Endothelial cell of umbilical vein (primary cell): ENCODE data around the gene LSM11. TPM values are rescaled to one million over a fixed set of nuclear protein-coding genes. Genes with fewer than 3 reads are reported as not detected.

Experiments used
- BruUV-seq: library from RNA; stranded (reverse); fragments of 400-500 nt; replicated peaks from 2 replicates; lab custom pipeline; 2021; lab: Mats Ljungman, UMichigan
- CTCF ChIA-PET: fragments of 300-600, 350-600 bp; sonication (Branson Sonifier 250); formaldehyde crosslinking; loops from one replicate; lab custom pipeline; 2021; ENCODE audit warnings: antibody characterized with exemption, inconsistent platforms; lab: Charles Lee
- POLR2A ChIA-PET: fragments of 300-600, 350-600 bp; sonication (Branson Sonifier 250); formaldehyde crosslinking; loops from one replicate; lab custom pipeline; 2021; ENCODE audit warnings: antibody characterized with exemption, inconsistent platforms; lab: Charles Lee
- DNase-seq: peaks from one replicate; pipeline ENCODE4 v3.0.0-alpha.2; 2011; ENCODE audit warnings: low read depth, low spot score
- FAIRE-seq: peaks from 2 replicates; lab custom pipeline; 2011; peaks lifted over from hg19 to GRCh38; lab: Jason Lieb, UNC
- H2AFZ ChIP-seq: 2 replicates; pipeline ENCODE4 v1.6.0; 2012; ENCODE audit warnings: low read depth, low read length, control low read depth, inconsistent platforms
- H3K27ac ChIP-seq: 2 replicates; pipeline ENCODE4 v1.5.1; 2011; ENCODE audit warnings: low read depth, mild to moderate bottlenecking, control low read depth, low read length, moderate library complexity; ENCODE audit not compliant: insufficient read depth
- H3K27me3 ChIP-seq, 2 experiments: 2 replicates each; pipeline versions ENCODE4 v1.6.0 to v1.6.1; 2011; ENCODE audit warnings: low read length in 2 of 2, mixed read lengths in 1 of 2; ENCODE audit not compliant: control insufficient read depth in 2 of 2, insufficient read depth in 2 of 2
- H3K36me3 ChIP-seq, 2 experiments: 2 replicates in 1 of 2; 3 replicates in 1 of 2; pipeline ENCODE4 v1.5.1; 2011; ENCODE audit warnings: low read length in 2 of 2, mild to moderate bottlenecking in 1 of 2, moderate library complexity in 1 of 2; ENCODE audit not compliant: control insufficient read depth in 2 of 2, insufficient read depth in 2 of 2; ENCODE audit errors: extremely low read depth in 1 of 2
- H3K4me1 ChIP-seq: 3 replicates; pipeline ENCODE4 v1.5.1; 2011; ENCODE audit warnings: mild to moderate bottlenecking, low read length; ENCODE audit not compliant: control insufficient read depth, insufficient read depth; ENCODE audit errors: extremely low read depth
- H3K4me2 ChIP-seq: 2 replicates; pipeline ENCODE4 v1.6.1; 2011; ENCODE audit warnings: low read length, control low read depth, mixed read lengths; ENCODE audit not compliant: insufficient read depth
- H3K4me3 ChIP-seq, 3 experiments: fragments of 200-600 bp in 1 of 3; sonication (generic), shearing (Covaris generic) in 1 of 3; replicated peaks in 1 of 3; 2 replicates each; pipeline ENCODE4 v1.5.1; 2011 to 2016; ENCODE audit warnings: control low read depth in 3 of 3, low read length in 3 of 3, mild to moderate bottlenecking in 2 of 3, inconsistent platforms in 1 of 3, low read depth in 1 of 3, moderate library complexity in 1 of 3; ENCODE audit not compliant: insufficient read depth in 1 of 3
- H3K79me2 ChIP-seq: 2 replicates; pipeline ENCODE4 v1.6.0; 2012; ENCODE audit warnings: low read length, inconsistent platforms; ENCODE audit not compliant: control insufficient read depth, insufficient read depth
- H3K9ac ChIP-seq: replicated peaks from 2 replicates; pipeline ENCODE3; 2011; ENCODE audit warnings: low read length, control low read depth; ENCODE audit not compliant: insufficient read depth; ENCODE audit errors: extremely low read depth
- H3K9me1 ChIP-seq: replicated peaks from 3 replicates; pipeline ENCODE4 v1.6.0; 2011; ENCODE audit warnings: mild to moderate bottlenecking, low read length; ENCODE audit not compliant: control insufficient read depth, insufficient read depth; ENCODE audit errors: extremely low read depth
- H3K9me3 ChIP-seq: replicated peaks from 2 replicates; pipeline ENCODE4 v1.5.1; 2012; ENCODE audit warnings: low read length, inconsistent platforms; ENCODE audit not compliant: control insufficient read depth, insufficient read depth
- H4K20me1 ChIP-seq: replicated peaks from 2 replicates; pipeline ENCODE3; 2011; ENCODE audit warnings: mild to moderate bottlenecking, low read length; ENCODE audit not compliant: control insufficient read depth, insufficient read depth; ENCODE audit errors: extremely low read depth
- FOS ChIP-seq: IDR thresholded peaks from 2 replicates; pipeline ENCODE4 v1.6.1; 2011; ENCODE audit warnings: mild to moderate bottlenecking, low read length, moderate library complexity, borderline replicate concordance; ENCODE audit not compliant: insufficient read depth
- GATA2 ChIP-seq: IDR thresholded peaks from 2 replicates; pipeline ENCODE4 v1.7.0; 2011; ENCODE audit warnings: low read depth, mild to moderate bottlenecking, moderate library complexity, mixed read lengths, low read length; ENCODE audit not compliant: insufficient read length, insufficient read depth
- MYC ChIP-seq: IDR thresholded peaks from one replicate; pipeline ENCODE4 v1.6.1; 2011; ENCODE audit warnings: mild to moderate bottlenecking, low read depth, low read length
- dilution Hi-C: fragments of 300-500 bp; cut with MboI; formaldehyde crosslinking; loops from one replicate; pipeline ENCODE4 v1.15.0; 2019; ENCODE audit warnings: low sequenced_read_pairs; ENCODE audit not compliant: extremely low pct_ligation_motif_present
- intact Hi-C: fragments of 100-400 bp; cut with micrococcal nuclease; formaldehyde crosslinking; loops from one replicate; pipeline ENCODE4 v1.10.0; 2022
- polyA plus RNA-seq, 4 experiments: library from polyadenylated mRNA; depleted of rRNA in 3 of 4; stranded (reverse) in 3 of 4; unstranded in 1 of 4; fragments of >200 nt; gene quantifications; 2 replicates each; pipeline versions ENCODE4 v1.2.1 to v1.2.3, GENCODE V29; 2011 to 2012; ENCODE audit warnings: missing spikeins in 1 of 4
- total RNA-seq: library from RNA; stranded (reverse); gene quantifications from 2 replicates; pipeline ENCODE4 v1.2.3, GENCODE V29; 2021
- TF ChIP-seq, protein P1 (sequence below), 2 donors: IDR thresholded peaks; 1 replicate in 1 of 2; 2 replicates in 1 of 2; pipeline ENCODE4 v1.5.1; 2011; ENCODE audit warnings: low read length in 2 of 2, mild to moderate bottlenecking in 2 of 2, moderate library complexity in 2 of 2, control low read depth in 1 of 2, inconsistent platforms in 1 of 2, low read depth in 1 of 2; ENCODE audit not compliant: insufficient read depth in 1 of 2; ENCODE audit errors: extremely low read depth in 1 of 2

Gene LSM11
- total and polyA plus RNA-seq, 2 donors (not counting 3 experiments of a cell fraction or from before 2014, with no cell fraction given), result 3.5 to 7.3 TPM

DNA sequence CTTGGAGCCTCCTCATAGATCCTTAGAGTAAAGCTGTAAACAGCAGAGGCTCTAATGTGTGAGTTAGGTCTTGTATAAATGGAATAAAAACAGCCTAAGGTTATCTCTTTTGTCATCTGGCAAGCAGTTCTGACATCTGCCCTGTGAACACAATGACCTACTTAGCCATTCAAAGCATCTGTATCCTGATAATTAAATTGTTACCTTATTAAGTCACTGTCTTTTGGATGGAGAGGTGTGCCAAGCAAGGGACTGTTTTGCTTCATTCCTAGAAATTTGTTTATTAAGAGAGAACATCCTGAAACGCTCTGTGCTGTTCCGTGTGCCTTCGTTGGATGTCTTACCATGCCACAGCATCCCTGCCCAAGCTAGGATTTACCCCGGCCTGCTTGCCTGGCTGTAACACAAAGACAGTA lies 1.5 kb downstream of the LSM11 start:
- no peaks in the 10 kb centered on the region for H4K20me1 ChIP-seq
- dilution Hi-C loops (no loop called here), intact Hi-C loops (no loop called here)
- H3K36me3 ChIP-seq, result no peaks in the 10 kb centered on the region
- TF ChIP-seq FOS (no peak), GATA2 (peak; percentile 54)
- FAIRE-seq, result peak; percentile 67
- peak overlapping the region in 1 of 3 experiments; percentile 67 for H3K4me3 ChIP-seq
- ChIA-PET CTCF (interaction anchor here (1.0 to 3.2 kb wide), 3 partner anchors 10 to 418 kb away, joined by 3 to 69 read pairs (median 11); no protein-coding TSS in a partner anchor), POLR2A (interaction anchor here (0.7 kb wide), 1 partner anchor 438 kb away, joined by 3 read pairs; no protein-coding TSS in a partner anchor)
- peaks cover 16% of the 10 kb centered on the region for H3K4me1 ChIP-seq
- no peak overlapping the region for H2AFZ ChIP-seq
- H3K4me2 ChIP-seq, result peak overlapping the region; percentile 65
- DNase-seq, result peak; percentile 48
- no peaks in the 10 kb centered on the region for H3K9me3 ChIP-seq
- H3K9me1 ChIP-seq, result no peaks in the 10 kb centered on the region
- H3K79me2 ChIP-seq, result peaks cover 18% of the 10 kb centered on the region
- BruUV-seq, result TSS peak; percentile 23
- no peak overlapping the region for H3K9ac ChIP-seq
- no peak overlapping the region for H3K27ac ChIP-seq
- no peaks in the 10 kb centered on the region for H3K27me3 ChIP-seq

GRCh38 chr5:157747173-157747740 lies 3.7 kb downstream of the LSM11 start:
- H3K36me3 ChIP-seq, result peaks cover 0 to 2% of the 10 kb centered on the region in 2 experiments
- H3K4me3 ChIP-seq, result no peak overlapping the region
- H3K79me2 ChIP-seq, result peaks cover 18% of the 10 kb centered on the region
- H3K9me3 ChIP-seq, result no peaks in the 10 kb centered on the region
- ChIA-PET CTCF (interaction anchor here (1.5 kb wide), 1 partner anchor 1360 kb away, joined by 3 read pairs; no protein-coding TSS in a partner anchor), POLR2A (no interaction called here)
- peaks cover 21% of the 10 kb centered on the region for H3K4me1 ChIP-seq
- dilution Hi-C loops (no loop called here), intact Hi-C loops (no loop called here)
- no peak overlapping the region for H3K27ac ChIP-seq
- DNase-seq (no peak), FAIRE-seq (no peak)
- no peaks in the 10 kb centered on the region for H3K9me1 ChIP-seq
- H2AFZ ChIP-seq, result no peak overlapping the region
- no peak overlapping the region for H3K4me2 ChIP-seq
- no peak for TF ChIP-seq MYC
- TF ChIP-seq, protein P1, sequence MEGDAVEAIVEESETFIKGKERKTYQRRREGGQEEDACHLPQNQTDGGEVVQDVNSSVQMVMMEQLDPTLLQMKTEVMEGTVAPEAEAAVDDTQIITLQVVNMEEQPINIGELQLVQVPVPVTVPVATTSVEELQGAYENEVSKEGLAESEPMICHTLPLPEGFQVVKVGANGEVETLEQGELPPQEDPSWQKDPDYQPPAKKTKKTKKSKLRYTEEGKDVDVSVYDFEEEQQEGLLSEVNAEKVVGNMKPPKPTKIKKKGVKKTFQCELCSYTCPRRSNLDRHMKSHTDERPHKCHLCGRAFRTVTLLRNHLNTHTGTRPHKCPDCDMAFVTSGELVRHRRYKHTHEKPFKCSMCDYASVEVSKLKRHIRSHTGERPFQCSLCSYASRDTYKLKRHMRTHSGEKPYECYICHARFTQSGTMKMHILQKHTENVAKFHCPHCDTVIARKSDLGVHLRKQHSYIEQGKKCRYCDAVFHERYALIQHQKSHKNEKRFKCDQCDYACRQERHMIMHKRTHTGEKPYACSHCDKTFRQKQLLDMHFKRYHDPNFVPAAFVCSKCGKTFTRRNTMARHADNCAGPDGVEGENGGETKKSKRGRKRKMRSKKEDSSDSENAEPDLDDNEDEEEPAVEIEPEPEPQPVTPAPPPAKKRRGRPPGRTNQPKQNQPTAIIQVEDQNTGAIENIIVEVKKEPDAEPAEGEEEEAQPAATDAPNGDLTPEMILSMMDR (IDR thresholded peaks at IDR 0.05; ENCODE audit: extremely low read depth in 1 of 2, insufficient read depth in 1 of 2, low read depth in 1 of 2, low read length in 2 of 2), result no peak
- no peaks in the 10 kb centered on the region for H4K20me1 ChIP-seq
- no TSS peak for BruUV-seq
- no peaks in the 10 kb centered on the region for H3K27me3 ChIP-seq
- no peak overlapping the region for H3K9ac ChIP-seq
